Fibroblast of lung (primary cell): Measurements from ENCODE around the gene KANTR. TPM values are rescaled to one million over a fixed set of nuclear protein-coding genes. Genes with fewer than 3 reads are reported as not detected.

Source experiments
- DNase-seq, 2 donors: peaks; one replicate each; pipeline versions ENCODE4 v3.0.0 to v3.0.0-alpha.2; 2010; ENCODE audit warnings: low read depth in 2 of 2
- H2AFZ ChIP-seq: 2 replicates; pipeline ENCODE4 v1.5.1; 2012; ENCODE audit warnings: low read length, control low read depth, inconsistent platforms
- H3K27ac ChIP-seq: 2 replicates; pipeline ENCODE4 v1.5.1; 2011; ENCODE audit warnings: low read length, control low read depth; ENCODE audit not compliant: insufficient read depth
- H3K27me3 ChIP-seq: 2 replicates; pipeline ENCODE4 v1.5.1; 2011; ENCODE audit warnings: mild to moderate bottlenecking, low read length; ENCODE audit not compliant: control insufficient read depth, insufficient read depth
- H3K36me3 ChIP-seq: 2 replicates; pipeline ENCODE4 v1.5.1; 2011; ENCODE audit warnings: low read length; ENCODE audit not compliant: control insufficient read depth, insufficient read depth
- H3K4me1 ChIP-seq: 2 replicates; pipeline ENCODE4 v1.5.1; 2011; ENCODE audit warnings: low read length; ENCODE audit not compliant: control insufficient read depth, insufficient read depth; ENCODE audit errors: extremely low read depth
- H3K4me2 ChIP-seq: 2 replicates; pipeline ENCODE4 v1.5.1; 2011; ENCODE audit warnings: low read length, control low read depth; ENCODE audit not compliant: insufficient read depth; ENCODE audit errors: extremely low read depth
- H3K4me3 ChIP-seq, 4 experiments: fragments of 200-600 bp in 1 of 4; sonication (generic) in 1 of 4; replicated peaks in 1 of 4; 2 replicates each; pipeline ENCODE4 v1.5.1; 2011 to 2016; ENCODE audit warnings: low read length in 4 of 4, low read depth in 3 of 4, mild to moderate bottlenecking in 3 of 4, control low read depth in 2 of 4, inconsistent platforms in 1 of 4, mixed read lengths in 1 of 4; ENCODE audit not compliant: insufficient read depth in 1 of 4; ENCODE audit errors: control extremely low read depth in 1 of 4
- H3K79me2 ChIP-seq: 2 replicates; pipeline ENCODE4 v1.5.1; 2012; ENCODE audit warnings: mild to moderate bottlenecking, low read length, inconsistent platforms; ENCODE audit not compliant: control insufficient read depth, insufficient read depth
- H3K9ac ChIP-seq: 2 replicates; pipeline ENCODE4 v1.5.1; 2011; ENCODE audit warnings: mild to moderate bottlenecking, low read length, control low read depth; ENCODE audit not compliant: insufficient read depth
- H3K9me3 ChIP-seq: 2 replicates; pipeline ENCODE4 v1.5.1; 2012; ENCODE audit warnings: low read depth, low read length; ENCODE audit not compliant: control insufficient read depth, insufficient read depth
- H4K20me1 ChIP-seq: 2 replicates; pipeline ENCODE4 v1.5.1; 2011; ENCODE audit warnings: low read length; ENCODE audit not compliant: control insufficient read depth, insufficient read depth; ENCODE audit errors: extremely low read depth
- EZH2 ChIP-seq: IDR thresholded peaks from 2 replicates; pipeline ENCODE4 v1.5.1; 2012; ENCODE audit warnings: low read length, control low read depth, mild to moderate bottlenecking; ENCODE audit errors: missing control alignments
- polyA plus RNA-seq, 2 donors: library from polyadenylated mRNA; depleted of rRNA in 1 of 2; stranded (reverse) in 1 of 2; unstranded in 1 of 2; fragments of >200 nt; gene quantifications; 2 replicates each; pipeline ENCODE4 v1.2.1, GENCODE V29; 2011 to 2012; ENCODE audit warnings: missing spikeins in 1 of 2
- total RNA-seq: library from RNA; depleted of rRNA; stranded (reverse); fragments of >200 nt; gene quantifications from 2 replicates; pipeline ENCODE4 v1.2.1, GENCODE V29; 2014
- TF ChIP-seq, protein P1 (sequence below), 2 donors: IDR thresholded peaks in 1 of 2; conservative IDR thresholded peaks in 1 of 2; 1 replicate in 1 of 2; 2 replicates in 1 of 2; pipeline ENCODE4 v1.5.1; 2011 to 2012; ENCODE audit warnings: low read length in 2 of 2, control low read depth in 1 of 2, inconsistent platforms in 1 of 2, low read depth in 1 of 2, mild to moderate bottlenecking in 1 of 2

Gene KANTR
- total and polyA plus RNA-seq, 2 donors (not counting 1 experiment from before 2014, with no cell fraction given) = 2.4 to 7.1 TPM

- no peak overlapping the region for H3K27ac ChIP-seq
- H2AFZ ChIP-seq = no peak overlapping the region
- no peak overlapping the region for H3K4me3 ChIP-seq
- H3K9ac ChIP-seq = no peak overlapping the region
- no peaks in the 10 kb centered on the region for H3K9me3 ChIP-seq
- peaks cover 4% of the 10 kb centered on the region for H3K4me1 ChIP-seq
- no peak for DNase-seq
- H3K27me3 ChIP-seq = no peaks in the 10 kb centered on the region
- H4K20me1 ChIP-seq = peaks cover 2% of the 10 kb centered on the region
- no peak for TF ChIP-seq EZH2
- TF ChIP-seq, protein P1, sequence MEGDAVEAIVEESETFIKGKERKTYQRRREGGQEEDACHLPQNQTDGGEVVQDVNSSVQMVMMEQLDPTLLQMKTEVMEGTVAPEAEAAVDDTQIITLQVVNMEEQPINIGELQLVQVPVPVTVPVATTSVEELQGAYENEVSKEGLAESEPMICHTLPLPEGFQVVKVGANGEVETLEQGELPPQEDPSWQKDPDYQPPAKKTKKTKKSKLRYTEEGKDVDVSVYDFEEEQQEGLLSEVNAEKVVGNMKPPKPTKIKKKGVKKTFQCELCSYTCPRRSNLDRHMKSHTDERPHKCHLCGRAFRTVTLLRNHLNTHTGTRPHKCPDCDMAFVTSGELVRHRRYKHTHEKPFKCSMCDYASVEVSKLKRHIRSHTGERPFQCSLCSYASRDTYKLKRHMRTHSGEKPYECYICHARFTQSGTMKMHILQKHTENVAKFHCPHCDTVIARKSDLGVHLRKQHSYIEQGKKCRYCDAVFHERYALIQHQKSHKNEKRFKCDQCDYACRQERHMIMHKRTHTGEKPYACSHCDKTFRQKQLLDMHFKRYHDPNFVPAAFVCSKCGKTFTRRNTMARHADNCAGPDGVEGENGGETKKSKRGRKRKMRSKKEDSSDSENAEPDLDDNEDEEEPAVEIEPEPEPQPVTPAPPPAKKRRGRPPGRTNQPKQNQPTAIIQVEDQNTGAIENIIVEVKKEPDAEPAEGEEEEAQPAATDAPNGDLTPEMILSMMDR (conservative IDR thresholded peaks at IDR 0.05 in 1 of 2, IDR thresholded peaks at IDR 0.05 in 1 of 2; ENCODE audit: low read depth in 1 of 2, low read length in 2 of 2) = no peak
- no peaks in the 10 kb centered on the region for H3K79me2 ChIP-seq
- H3K36me3 ChIP-seq = peaks cover 10% of the 10 kb centered on the region
- H3K4me2 ChIP-seq = no peak overlapping the region
Observed at GRCh38 chrX:53084863-53085262, 9.1 kb upstream of the KANTR start.

GRCh38 chrX:53085661-53086229, 8.2 kb upstream of the KANTR start:
- H3K4me2 ChIP-seq = no peak overlapping the region
- peaks cover 10% of the 10 kb centered on the region for H3K36me3 ChIP-seq
- no peaks in the 10 kb centered on the region for H3K27me3 ChIP-seq
- no peak overlapping the region for H3K27ac ChIP-seq
- H3K4me3 ChIP-seq = no peak overlapping the region
- H3K9ac ChIP-seq = no peak overlapping the region
- no peaks in the 10 kb centered on the region for H3K79me2 ChIP-seq
- H3K9me3 ChIP-seq = no peaks in the 10 kb centered on the region
- no peak for DNase-seq
- no peak overlapping the region for H2AFZ ChIP-seq
- H3K4me1 ChIP-seq = peaks cover 4% of the 10 kb centered on the region
- peaks cover 2% of the 10 kb centered on the region for H4K20me1 ChIP-seq
- no peak for TF ChIP-seq EZH2
- TF ChIP-seq, protein P1 (conservative IDR thresholded peaks at IDR 0.05 in 1 of 2, IDR thresholded peaks at IDR 0.05 in 1 of 2; ENCODE audit: low read depth in 1 of 2, low read length in 2 of 2) = no peak

DNA sequence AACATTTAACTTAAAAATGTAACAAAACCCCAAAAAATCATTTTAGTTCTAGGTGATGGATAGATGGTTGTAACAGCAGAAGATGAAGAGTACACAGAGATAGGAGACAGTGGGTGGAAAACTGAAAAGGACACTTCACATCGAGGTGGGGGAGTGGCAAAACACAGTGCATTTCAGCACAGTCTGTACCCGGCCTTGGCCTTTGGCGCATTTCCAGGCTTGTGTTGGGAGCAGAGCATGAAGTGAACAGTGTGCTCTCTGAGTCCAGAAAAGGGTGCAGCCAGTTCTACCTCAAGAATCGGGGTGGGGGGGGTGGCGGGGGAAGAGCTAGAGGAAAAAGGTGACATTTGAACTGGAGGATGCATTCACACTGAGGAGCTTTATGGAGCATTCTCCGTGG, 7.5 kb upstream of the KANTR start:
- Histone ChIP-seq H3K9me3 (no peaks in the 10 kb centered on the region), H3K9ac (no peak overlapping the region), H3K27me3 (no peaks in the 10 kb centered on the region), H2AFZ (no peak overlapping the region), H3K27ac (no peak overlapping the region), H3K79me2 (no peaks in the 10 kb centered on the region), H3K4me2 (no peak overlapping the region), H4K20me1 (peaks cover 2% of the 10 kb centered on the region), H3K4me3 (no peak overlapping the region), H3K4me1 (peaks cover 4% of the 10 kb centered on the region), H3K36me3 (peaks cover 10% of the 10 kb centered on the region)
- TF ChIP-seq, protein P1 (conservative IDR thresholded peaks at IDR 0.05 in 1 of 2, IDR thresholded peaks at IDR 0.05 in 1 of 2; ENCODE audit: low read depth in 1 of 2, low read length in 2 of 2) = no peak
- no peak for TF ChIP-seq EZH2
- DNase-seq = no peak
